Breast epithelium (tissue), 3 donors: Measurements from ENCODE around the gene AK8.

Experiments used
- POLR2A ChIP-seq: fragments of 450-650 bp; IDR thresholded peaks from one replicate; pipeline ENCODE4 v1.6.1; 2016; ENCODE audit warnings: antibody characterized with exemption, mild to moderate bottlenecking, moderate library complexity
- POLR2AphosphoS5 ChIP-seq, 3 donors: sonication (generic); formaldehyde crosslinking; IDR thresholded peaks; one replicate each; pipeline ENCODE4 v1.6.1; 2017; ENCODE audit warnings: antibody characterized with exemption in 3 of 3
- TF ChIP-seq, protein P1 (sequence below), 3 donors: fragments of 450-650 bp; IDR thresholded peaks; one replicate each; pipeline ENCODE4 v1.5.1; 2016 to 2017; ENCODE audit warnings: antibody characterized with exemption in 3 of 3, mild to moderate bottlenecking in 3 of 3, moderate library complexity in 3 of 3

- TF ChIP-seq, protein P1, sequence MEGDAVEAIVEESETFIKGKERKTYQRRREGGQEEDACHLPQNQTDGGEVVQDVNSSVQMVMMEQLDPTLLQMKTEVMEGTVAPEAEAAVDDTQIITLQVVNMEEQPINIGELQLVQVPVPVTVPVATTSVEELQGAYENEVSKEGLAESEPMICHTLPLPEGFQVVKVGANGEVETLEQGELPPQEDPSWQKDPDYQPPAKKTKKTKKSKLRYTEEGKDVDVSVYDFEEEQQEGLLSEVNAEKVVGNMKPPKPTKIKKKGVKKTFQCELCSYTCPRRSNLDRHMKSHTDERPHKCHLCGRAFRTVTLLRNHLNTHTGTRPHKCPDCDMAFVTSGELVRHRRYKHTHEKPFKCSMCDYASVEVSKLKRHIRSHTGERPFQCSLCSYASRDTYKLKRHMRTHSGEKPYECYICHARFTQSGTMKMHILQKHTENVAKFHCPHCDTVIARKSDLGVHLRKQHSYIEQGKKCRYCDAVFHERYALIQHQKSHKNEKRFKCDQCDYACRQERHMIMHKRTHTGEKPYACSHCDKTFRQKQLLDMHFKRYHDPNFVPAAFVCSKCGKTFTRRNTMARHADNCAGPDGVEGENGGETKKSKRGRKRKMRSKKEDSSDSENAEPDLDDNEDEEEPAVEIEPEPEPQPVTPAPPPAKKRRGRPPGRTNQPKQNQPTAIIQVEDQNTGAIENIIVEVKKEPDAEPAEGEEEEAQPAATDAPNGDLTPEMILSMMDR (IDR thresholded peaks at IDR 0.05) = no peak
- TF ChIP-seq POLR2AphosphoS5 (IDR thresholded peaks at IDR 0.05) = no peak
- no peak for TF ChIP-seq POLR2A
Observed at GRCh38 chr9:132780230-132781007, 97.7 kb downstream of the AK8 start.
